Glomerular visceral epithelial cell (primary cell): ENCODE measurements around the gene MYH9.

ENCODE experiments used
- DNase-seq: peaks from one replicate; pipeline ENCODE4 v3.0.0-alpha.2; 2016; ENCODE audit errors: extremely low spot score

MYH9 gene

DNA sequence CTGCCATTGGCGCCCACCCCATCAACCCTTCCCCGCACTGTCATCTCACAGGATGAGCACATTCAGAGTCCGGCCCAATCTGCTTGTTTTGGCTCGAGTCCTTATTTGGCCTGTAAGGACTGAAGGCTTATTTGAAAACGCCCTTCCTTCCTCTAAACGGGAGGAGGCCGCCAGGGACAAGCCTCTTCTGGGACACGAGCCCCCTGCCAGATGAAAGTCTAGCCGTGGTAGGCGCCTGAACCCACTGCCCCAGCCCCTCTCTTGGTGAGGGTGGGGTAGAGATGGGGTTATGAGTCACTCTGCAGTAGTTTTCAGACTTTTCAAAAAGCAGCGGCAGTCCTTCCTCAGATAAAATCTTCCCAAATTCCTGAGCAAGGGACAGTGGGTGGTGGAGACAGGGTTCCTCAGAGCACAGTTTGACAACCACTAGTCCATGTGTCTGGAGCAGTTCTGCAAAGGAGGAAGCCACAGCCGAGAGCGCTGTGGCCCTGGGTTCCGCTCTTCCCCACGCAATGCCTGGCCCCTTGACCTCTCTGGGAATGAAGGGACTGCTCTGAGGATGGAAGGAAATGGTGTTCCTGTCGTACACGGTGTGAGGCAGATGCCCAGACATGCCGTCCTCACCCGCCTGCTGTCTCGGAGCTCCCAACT is 57.0 kb downstream of the MYH9 start:
- DNase-seq, result peak; percentile 52

DNA sequence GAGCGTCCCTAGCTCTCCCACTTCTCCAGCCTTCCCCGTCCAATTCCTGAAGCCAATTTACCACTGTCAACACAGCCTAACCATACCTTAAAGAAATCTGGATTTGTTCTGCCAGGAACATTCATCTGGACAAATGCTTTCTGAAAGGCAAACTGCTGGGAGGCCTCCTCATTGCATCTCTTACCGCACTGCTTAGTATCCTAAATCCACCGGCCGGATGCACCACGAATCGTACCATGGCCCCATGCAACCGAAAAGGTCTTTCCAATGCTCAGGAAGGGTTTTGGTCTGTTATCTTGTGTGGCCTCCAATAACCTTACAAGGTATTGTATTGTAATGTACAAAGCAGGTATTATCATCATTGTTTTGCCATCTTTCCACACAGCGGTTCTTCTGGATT is 57.6 kb downstream of the MYH9 start:
- DNase-seq, result no peak

- DNase-seq, result peak; percentile 98
These were observed 58.3 kb downstream of the MYH9 start for GRCh38 chr22:36329254-36330078.

DNA sequence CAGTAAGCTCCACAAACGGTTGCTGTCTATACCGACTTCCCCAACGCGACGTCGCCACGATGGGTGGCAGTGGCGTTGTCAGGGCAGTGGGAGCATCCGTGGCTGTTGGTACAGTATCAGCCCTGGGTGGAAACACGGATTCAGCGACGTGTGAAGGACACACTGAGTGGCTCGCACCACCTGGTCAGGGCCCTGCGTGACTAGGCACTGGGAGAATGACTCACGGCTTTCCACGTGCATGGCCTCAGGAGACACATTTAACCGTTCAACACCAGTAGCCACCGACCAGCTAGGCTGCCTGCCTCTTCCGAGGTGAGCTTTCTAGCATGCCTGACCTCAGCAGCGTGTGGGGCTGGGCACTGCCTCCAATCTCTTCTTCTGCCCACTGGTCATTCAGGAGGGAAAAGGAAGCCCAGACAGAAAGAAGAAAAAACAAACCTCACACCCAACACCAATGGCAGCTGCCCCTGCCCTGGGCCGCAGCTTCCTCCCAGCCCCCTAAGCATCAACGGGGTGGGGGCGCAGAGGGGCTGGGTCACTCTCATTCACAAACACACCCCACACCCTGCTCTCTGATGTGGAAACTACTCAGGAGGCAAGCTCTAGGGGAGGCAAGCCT is 59.0 kb downstream of the MYH9 start:
- DNase-seq, result peak; percentile 97

DNA sequence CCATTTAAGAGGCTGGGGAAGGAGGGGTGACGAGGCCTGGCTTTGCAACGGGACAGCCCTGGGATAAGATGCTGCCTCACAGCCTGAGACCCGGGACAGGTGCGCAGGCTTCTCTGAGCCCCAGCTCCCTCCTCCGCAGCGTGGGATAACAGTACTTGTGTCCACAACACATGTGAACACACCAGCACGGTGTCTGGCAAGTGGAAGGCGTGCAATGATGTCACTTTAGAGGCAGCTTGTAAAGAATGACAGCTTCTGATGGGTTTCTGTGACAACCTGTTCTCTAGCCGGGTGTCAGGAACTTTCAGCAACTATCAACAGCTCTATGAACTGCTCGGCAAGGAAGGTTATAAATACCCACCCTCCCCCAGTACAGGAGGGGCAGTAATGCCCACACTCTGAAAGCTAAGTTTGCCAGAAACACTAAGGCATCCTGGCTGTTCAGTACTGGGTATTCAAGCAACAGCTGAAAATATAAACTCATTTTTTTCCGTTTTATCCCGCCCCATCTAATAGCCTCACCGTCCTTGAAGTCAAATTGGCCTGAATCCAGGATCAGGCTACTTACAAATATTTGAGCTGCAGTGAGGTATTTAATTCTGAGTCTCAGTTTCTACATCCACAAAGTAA is 59.7 kb downstream of the MYH9 start:
- DNase-seq, result no peak

DNA sequence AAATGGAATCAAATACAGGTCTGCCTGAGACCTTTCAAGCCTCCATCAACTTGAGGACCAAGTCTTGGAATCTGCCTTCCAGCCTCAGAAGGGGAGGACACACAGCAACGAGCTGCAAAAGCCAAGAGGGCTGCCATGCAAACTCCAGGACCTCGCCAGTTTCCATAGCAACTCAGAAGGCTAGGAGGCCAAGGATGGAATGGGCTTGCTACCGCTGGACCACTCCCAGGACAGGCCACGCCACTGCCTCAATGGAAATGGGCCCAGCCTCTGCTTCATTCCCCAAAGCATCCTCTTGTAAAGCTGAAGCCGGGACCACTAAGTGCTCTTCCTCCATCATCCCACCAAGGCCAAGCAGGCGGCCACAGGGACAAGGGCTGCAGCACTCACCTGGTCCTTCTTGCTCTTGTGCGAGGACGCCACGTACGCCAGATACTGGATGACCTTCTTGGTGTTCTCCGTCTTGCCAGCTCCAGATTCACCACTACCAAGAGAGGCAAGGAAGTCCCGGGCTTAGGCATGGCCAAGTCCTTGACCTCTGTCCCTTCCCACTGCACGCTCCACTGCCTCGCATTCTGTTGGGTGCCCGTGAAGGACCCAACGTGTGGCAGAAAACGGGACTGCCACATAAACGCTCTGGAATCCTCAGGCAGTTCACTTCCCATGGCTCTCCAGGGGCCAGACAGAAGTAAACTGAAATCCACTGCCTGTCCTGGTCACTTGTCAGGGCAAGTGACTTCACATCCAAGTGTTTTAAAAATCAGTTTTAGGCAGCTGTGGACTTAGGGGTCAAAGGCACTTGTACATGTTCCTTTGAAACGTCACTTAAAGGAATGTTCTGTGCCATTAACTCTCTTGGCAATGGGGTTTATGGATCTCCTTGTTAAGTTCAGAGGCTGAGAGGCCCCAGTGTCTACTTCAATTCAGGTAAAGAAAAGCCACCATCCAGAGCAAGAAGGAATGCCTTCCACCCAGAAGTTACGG is 61.3 kb downstream of the MYH9 start:
- DNase-seq, result no peak

DNA sequence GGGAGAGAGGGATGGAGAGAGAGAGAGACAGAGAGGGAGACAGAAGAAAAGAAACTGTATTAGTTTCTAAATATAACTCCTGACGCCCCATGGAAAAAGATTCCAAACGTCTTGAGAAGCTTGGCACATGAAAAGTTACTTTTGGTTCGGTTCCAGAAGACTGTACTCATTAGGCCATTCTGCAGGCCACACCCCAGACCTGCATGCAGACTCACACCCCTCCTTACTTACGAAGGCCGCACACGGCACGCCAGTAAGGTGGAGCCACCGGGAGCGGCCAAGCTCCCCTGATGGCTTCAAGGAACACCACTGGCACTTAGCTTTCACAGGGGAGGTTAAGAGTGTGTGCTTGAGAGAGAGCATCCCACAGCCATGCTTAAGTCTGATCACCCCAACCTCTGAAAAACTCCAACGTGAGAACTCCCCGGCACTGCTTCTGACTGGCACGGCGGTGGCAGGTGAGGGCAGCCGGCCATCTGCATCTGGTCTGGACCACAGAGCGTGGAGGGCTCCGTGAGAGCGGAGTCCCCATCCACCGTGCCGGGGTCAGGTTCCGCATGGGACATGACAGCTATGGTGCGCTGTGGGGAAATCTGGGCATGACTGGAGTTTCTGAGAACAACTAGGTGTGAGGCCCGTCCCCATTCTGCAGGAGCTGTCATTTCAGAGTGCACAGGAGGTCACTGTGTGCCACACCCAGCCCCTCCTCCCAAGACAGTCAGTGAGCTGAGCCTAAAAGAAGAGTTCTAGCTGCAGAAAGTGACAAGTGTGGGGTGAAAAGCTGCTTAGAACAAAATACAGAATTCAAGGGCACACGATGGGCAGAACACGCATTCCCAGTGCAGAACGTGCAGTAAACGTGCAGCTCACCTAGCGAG is 62.4 kb downstream of the MYH9 start:
- peak; percentile 60 for DNase-seq

DNA sequence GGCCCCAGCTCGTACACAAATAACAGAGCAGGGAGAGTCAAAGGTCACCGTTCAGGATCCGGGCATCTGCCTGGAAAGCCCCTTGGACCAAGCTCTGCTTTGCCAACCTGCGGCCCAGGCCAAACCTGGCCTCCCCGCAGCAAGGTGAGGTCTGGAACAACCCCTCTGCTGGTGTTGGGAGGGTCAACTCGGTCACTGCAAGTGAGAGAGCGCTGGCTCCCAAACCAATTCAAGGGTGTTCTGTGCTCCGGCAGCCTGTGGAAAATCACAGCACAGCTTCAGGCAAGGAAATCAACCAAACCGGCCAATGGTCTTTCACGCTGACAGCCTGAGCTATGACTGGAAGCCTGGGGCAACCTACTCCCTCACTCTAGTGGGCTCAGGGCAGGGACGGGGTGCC is 63.4 kb downstream of the MYH9 start:
- DNase-seq, result no peak

DNA sequence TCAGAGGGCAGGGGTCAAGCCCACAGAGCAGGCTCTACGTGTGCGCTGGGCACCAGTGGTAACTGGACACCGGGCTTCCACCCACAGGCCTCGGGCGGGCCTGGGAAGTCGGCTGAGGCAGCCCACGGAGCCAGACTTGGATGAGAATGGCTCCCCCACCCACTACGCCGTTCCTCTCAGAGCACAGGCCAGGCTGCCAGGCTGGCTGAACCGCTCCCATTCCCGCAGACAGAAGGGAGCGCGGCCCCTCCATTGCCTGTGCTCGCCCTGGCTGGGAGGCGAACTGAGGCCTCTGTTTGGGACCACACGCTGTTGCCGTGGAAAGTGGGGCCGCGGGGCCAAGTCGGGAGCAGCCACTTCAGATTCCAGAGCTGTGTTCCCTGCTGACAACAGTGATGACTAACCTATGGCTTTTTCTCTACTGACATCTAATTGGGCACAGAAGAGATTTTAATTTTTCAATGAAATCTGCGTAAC is 63.9 kb downstream of the MYH9 start:
- DNase-seq, result no peak

GRCh38 chr22:36323182-36323854 is 64.4 kb downstream of the MYH9 start:
- no peak for DNase-seq

DNA sequence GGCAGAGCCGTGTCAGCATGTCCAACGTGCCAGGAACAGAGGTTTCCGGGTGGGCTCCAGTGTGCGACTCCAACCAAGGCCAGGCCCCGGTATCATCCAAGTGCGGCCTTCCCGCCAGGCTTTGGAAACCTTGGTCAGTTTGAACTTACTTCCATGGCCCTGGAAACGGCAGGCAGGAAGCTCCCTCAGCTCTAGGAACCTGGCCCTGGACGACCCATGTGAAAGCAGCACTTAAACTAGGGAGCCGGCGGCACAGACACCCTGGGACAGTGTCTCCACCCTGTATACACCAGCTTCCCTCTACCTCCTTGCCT is 65.2 kb downstream of the MYH9 start:
- no peak for DNase-seq

- DNase-seq, result no peak
These were observed 65.8 kb downstream of the MYH9 start for GRCh38 chr22:36321797-36322601.

- no peak for DNase-seq
These were observed 67.2 kb downstream of the MYH9 start for GRCh38 chr22:36320553-36320952.

GRCh38 chr22:36319595-36320497 is 67.9 kb downstream of the MYH9 start:
- no peak for DNase-seq

GRCh38 chr22:36318442-36318841 is 69.3 kb downstream of the MYH9 start:
- no peak for DNase-seq

- DNase-seq, result no peak
These were observed 70.0 kb downstream of the MYH9 start for GRCh38 chr22:36317658-36318271.

DNA sequence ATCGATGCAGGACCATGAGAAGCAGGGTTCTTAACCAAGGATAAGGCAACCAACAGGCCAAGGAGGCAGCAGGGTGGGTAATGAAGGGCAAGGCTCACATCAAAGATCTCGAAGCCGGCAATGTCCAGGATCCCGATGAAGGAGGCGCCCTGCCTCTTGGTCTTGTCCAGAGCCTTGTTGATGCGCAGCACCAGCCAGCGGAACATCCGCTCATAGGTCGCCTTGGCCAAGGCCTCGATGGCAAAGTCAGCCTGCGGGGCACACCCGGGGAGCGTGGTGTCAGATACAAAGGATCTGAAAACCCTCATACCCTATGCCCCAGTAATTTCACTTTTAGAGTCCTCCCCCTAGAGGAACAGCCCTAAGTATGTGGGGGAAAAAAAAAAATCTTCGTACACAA is 71.3 kb downstream of the MYH9 start:
- DNase-seq, result no peak
